Mammary epithelial cell (primary cell): ENCODE data around the gene SCCPDH.

Source experiments
- EZH2 ChIP-seq: IDR thresholded peaks from 2 replicates; pipeline ENCODE4 v1.6.1; 2012; ENCODE audit warnings: low read length, inconsistent platforms, borderline replicate concordance
- TF ChIP-seq, protein P1 (sequence below), 2 donors: IDR thresholded peaks in 1 of 2; conservative IDR thresholded peaks in 1 of 2; 2 replicates each; pipeline ENCODE4 v1.5.1; 2011 to 2012; ENCODE audit warnings: inconsistent platforms in 2 of 2, low read length in 2 of 2, mild to moderate bottlenecking in 2 of 2, control low read depth in 1 of 2, low read depth in 1 of 2; ENCODE audit not compliant: insufficient read depth in 1 of 2; ENCODE audit errors: extremely low read depth in 1 of 2

GRCh38 chr1:246730839-246731238 is 6.6 kb downstream of the SCCPDH start:
- TF ChIP-seq, protein P1, sequence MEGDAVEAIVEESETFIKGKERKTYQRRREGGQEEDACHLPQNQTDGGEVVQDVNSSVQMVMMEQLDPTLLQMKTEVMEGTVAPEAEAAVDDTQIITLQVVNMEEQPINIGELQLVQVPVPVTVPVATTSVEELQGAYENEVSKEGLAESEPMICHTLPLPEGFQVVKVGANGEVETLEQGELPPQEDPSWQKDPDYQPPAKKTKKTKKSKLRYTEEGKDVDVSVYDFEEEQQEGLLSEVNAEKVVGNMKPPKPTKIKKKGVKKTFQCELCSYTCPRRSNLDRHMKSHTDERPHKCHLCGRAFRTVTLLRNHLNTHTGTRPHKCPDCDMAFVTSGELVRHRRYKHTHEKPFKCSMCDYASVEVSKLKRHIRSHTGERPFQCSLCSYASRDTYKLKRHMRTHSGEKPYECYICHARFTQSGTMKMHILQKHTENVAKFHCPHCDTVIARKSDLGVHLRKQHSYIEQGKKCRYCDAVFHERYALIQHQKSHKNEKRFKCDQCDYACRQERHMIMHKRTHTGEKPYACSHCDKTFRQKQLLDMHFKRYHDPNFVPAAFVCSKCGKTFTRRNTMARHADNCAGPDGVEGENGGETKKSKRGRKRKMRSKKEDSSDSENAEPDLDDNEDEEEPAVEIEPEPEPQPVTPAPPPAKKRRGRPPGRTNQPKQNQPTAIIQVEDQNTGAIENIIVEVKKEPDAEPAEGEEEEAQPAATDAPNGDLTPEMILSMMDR (conservative IDR thresholded peaks at IDR 0.05 in 1 of 2, IDR thresholded peaks at IDR 0.05 in 1 of 2; ENCODE audit: extremely low read depth in 1 of 2, insufficient read depth in 1 of 2, low read depth in 1 of 2, low read length in 2 of 2): no peak
- TF ChIP-seq EZH2: no peak
